HG02763 (cell line): Measurements from ENCODE around the gene SCIMP.
"Not testable (repeated sequence)": the region's sequence is repeated elsewhere in the genome, so short reads cannot be mapped to it uniquely, and the experiment has no call there.

Experiments used
- ATAC-seq: cut with Tn5 transposase; IDR thresholded peaks from one replicate; pipeline ENCODE4 v1.9.1; 2021; ENCODE audit warnings: mild to moderate bottlenecking, moderate library complexity; ENCODE audit not compliant: unreplicated experiment

SCIMP gene

DNA sequence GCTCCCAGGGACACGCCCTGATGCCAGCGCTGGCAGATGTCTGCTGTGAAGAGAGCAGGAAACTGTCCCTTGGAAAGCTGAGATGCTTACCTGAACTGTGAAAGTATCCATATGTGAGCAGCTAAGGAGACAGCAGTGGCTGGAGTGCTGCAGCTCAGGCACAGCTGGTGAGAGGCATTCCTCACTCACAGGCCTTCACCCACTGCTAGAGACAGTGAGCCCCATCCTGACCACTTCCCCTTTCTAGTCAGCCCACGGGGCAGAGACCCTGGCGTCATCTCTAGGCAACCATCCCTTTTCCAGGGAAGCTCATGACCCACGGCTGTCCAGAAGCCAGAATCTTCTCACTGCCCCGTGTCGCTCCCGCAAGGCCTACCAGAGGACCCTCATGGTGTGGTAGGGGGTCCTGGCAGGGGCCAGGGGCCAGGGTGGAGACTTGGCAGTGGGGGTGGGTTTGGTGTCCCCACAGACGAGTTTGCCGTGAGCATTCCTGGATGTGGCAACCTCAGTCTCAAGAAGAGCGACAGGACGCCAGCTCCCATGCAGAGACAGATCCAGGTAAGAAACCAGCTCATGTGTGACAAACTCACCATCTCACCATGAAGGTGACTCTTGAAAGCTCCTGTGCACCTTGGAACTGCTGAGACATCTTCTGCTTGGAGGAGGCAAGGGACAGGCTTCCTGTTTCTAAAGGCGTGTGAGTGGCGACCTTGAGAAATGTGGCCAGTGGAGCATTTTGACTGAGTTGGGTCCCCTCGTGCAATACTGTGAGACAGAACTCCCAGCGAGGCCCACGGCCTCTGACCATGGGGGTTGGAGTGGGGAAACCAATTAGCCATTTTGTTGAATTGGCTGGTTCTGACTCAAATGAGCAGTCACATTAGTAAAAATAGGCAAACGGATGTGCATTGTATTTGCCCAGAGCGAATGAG, at the start of gene SCIMP:
Gene SCIMP, minus strand, starts transcription at position 216 of the 932 bp plus-strand sequence. Its CDS starts 105 bp downstream, at position 111.
- ATAC-seq = no peak

DNA sequence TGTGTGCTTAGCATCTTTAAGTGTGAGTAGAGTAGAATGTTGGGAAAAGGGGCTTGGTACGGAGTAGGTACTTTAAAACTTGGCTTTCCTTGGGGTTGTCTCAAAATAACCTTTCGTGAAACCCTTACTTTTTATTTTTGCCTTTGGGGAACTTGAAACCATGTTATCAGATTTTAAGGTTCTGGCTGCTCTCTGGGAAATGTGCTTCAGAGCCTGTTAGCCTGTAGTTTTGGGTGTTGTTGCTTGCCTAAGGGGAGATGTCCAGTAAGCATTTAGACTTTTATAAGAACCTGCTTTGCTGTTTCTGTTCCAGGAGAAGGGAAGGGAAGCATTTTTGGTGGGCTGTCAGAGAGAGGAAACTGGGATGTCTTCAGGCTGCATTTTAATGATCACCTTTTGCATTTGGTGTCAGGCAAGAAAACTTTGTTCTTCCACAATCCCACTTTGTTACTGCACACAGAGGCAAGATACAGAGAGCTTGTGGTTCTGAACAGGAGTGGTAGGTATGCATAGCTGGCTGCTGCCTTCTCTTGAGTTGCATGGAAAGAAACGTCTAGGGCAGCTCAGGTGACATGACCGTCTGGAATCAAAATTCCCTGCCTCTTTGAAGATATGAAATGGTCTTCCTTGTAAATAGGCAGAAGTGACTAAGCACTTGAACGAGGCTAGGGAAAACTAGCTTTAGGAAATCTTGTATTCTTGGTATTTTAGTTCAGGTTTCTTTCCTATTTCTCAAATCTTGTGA, 49.1 kb upstream of the SCIMP start:
- no peak for ATAC-seq

DNA sequence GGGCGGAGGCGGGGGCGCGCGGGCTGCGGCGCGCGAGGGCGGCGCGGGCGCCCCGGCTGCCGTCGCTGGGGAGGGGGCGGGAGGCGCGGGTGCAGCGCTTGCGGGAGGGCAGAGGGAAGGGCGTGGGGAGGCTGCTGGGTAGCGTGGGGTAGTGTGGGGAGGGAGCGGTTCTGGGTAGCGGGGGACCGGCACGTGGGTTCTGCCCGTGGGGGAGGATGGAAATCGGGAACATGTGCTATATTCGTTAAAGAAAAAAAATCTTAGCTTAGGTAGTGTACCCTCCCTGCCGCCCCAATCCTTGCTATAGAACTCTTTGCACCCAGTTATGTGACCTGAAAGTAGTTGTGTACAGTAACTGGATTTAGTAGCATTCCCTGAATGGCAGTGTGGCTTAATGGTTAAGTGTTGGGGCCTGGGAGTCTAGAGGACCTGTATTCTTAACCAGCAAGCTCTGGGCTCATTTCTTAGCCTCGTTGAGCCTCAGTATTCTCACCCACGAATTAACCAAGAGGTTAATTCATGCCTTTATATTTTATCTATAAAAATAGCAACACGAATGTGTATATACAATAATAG, 48.1 kb upstream of the SCIMP start:
- peak; percentile 23 for ATAC-seq

DNA sequence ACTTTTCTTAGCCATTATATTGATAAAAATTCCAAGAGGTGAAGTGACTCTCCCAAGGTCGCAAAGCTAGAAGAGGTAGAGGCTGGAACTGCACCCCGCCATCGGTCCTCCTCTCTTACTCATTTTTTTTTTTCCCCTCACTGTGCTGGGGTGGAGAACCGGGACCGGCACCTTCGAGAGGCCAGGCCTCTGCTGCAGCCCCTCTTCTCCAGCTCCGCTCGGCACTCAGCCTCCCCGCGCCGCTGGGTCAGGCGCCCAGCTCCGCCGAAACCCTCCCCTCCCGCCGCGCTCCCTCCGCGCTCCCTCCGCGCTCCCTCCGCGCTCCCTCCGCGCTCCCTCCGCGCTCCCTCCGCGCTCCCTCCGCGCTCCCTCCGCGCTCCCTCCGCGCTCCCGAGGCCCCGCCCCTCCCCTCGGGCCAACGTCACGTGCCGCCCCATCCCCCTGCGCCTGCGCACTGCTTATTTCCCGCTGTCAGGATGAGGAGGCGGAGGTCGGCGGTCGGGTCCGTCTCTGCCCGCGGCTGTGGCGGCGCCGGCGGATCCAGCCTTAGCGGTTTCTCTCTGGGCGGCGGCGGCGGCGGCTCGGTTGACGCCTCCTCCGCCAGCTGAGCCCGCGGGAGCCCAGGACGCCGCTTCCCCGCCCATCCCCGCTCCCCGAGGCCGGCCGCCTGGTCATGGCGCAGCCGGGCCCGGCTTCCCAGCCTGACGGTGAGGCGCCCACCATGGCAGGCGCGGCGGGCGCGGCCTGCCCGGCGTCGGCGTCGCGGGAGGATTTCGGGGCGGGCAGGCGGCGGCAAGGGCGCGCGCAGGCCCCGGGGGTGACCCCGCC, 47.4 kb upstream of the SCIMP start, which contains the start of gene RABEP1:
Gene RABEP1, plus strand, starts transcription at position 471 of the 828 bp plus-strand sequence. Its CDS starts 203 bp downstream, at position 674.
- peak; percentile 84 for ATAC-seq

DNA sequence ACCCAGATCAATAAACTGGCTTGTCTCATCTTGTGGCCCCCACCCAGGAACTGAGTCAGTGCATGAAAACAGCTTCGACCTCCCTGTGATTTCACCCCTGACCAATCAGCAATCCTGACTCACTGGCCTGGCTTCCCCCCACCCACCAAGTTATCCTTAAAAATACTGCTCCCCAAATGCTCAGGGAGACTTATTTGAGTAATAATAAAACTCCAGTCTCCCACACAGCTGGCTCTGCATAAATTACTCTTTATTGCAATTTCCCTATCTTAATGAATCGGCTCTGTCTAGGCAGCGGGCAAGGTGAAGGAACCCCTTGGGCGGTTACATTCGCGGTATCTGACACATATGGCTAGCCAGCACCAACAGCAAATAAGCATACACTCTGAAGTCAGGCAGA, 37.7 kb upstream of the SCIMP start:
- no peak for ATAC-seq

DNA sequence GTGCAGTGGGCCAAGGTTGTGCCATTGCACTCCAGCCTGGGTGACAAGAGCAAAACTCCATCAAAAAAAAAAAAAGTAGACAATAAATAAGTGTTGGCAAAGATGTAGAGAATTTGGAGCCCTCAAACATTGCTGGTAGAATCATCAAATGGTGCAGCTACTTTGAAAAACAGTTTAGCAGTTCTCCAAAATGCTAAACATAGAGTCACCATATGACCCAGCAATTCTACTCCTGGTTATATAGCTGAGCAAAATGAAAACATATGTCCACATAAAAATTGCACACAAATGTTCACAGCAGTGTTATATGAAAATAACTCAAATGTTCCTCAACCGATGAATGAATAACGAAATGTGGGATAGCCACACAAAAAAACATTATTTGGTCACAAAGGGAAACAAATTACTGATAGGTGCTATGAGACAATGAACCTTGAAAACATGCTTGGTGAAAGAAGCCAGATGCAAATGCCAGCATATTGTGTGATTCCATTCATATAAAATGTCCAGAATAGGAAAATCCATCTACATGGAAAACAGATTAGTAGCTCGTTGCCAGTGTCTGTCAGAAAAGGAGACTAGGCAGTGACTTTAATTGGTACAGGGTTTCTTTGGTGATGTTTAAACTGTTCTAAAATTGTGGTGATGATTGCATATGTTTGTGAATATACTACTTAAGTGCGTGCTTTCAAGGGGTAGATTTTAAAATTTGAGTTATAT, 34.7 kb upstream of the SCIMP start:
- ATAC-seq = no peak

DNA sequence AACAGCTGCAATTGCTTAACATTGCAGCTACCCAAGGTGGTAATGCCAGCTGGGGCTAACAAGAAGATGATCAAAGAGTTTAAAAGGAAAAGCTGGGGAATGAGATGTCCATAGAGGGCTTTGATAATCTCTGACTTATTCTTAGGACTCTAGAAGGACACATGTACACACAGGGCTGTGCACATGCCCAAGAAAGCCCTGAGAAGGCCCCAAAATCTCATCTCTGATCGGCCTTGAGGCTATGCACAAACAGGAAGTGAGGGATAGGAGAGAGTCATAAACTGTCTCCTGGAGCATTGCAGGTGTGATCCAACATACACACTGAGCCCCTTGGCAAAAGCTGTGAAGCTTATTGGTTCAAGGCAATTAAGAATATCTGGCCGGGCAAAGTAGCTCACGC, 30.2 kb upstream of the SCIMP start:
- ATAC-seq = no peak

DNA sequence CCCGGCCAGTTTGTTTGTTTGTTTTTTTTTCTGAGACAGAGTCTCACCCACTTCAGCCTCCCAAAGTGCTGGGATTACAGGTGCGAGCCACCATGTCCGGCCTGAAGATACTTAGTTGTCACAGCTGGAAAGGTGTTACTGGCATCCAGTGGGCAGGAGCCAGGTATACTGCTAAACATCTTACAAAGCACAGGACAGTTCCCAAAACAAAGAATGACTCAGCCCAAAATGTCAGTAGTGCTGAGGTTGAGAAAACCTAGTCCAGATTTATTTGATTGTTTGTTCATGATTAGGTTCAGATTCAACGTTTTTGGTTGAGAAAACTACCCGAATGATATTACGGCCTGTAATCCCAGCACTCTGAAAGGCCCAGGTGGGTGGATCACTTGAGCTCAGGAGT, 28.8 kb upstream of the SCIMP start:
- ATAC-seq = no peak

DNA sequence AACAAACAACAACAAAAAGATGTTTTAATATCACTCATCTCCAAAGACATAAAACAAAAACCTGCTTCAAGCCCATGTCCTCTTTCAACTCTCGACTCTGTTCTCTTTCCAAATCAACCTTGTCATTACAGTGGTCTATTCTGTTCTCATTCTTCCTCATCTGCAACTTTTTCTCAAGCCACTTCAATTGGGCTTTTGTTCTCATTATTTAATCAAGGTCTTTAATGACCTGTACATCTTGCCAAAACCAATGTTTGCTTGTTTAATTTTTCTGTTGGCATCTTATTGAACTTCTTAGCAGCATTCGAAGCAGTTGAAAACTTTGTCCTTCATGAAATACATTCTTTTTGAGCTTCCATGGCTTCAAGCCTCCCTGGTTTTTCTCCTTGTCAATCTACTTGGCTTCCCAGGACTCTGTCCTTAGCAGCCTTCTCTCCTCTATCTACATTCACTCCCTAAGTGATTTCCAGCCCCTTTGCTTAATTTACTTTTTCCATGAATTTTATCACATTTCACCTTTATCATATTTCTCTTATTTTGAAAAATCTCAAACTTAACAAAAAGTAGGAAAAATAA, 27.8 kb upstream of the SCIMP start:
- ATAC-seq = no peak

DNA sequence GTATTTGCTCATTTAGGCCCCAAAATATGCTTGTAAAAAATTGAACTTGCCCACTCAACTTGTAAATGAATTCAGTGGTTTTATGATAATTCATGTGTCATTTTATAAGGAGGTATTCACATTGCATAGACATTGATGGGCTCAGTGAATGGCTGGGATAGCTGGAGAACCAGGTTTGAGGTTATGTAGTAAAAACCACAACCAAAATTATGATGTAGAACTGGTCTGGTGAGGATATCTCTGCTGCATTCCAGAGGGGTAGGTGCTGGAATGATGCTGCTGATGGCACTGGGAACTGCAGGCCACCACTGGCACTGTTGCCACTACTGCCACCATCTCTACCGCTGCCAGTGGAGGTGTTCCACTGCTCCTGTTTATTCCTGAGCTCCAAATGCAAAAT, 25.9 kb upstream of the SCIMP start:
- no peak for ATAC-seq

DNA sequence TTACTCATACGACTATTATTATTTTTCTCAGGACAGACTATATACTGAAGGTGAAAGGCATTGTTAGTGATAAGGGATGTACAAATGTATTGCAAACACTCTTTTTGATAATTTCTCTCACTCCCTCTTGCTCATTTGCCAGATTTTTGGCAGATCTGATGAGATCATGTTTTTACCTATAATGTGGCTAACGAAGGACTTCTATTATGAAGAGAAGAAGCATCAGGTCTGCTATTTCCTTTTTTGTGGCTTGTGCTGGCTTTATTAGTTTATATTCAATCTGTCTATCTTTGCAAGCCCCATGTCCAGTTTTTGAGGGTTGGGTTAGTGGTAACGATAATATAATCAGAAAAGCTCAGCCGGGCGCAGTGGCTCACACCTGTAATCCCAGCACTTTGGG, 22.5 kb upstream of the SCIMP start:
- no peak for ATAC-seq

DNA sequence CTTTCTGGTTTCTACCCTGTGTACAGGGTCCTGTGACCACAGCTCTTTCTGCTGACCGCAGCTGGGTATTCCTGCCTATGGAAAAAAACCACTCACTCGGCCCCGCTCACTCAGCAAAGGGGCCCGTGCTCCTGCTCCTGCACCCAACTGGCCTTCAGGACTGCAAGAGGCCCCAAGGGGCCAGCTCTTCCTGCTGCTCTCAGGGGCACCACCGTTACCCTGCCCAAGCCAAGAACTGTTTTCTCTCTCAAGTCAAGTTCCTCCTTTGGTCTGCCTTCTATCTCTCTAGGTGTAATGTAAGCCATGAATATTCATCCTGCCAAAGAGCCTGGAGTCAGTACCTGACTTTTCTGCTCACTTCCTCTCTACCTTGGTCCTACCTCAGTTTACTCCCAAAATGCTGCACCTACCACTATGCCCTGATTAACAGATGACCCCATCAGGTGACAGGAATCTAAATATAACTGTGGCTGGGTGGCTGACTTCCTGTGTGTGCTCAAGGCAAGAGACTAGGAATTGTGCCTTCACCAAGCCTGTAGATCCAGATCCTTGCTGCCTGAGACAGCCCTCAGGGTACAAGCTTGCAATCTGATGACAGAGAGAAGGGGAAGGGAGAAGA, 20.4 kb upstream of the SCIMP start:
- no peak for ATAC-seq

DNA sequence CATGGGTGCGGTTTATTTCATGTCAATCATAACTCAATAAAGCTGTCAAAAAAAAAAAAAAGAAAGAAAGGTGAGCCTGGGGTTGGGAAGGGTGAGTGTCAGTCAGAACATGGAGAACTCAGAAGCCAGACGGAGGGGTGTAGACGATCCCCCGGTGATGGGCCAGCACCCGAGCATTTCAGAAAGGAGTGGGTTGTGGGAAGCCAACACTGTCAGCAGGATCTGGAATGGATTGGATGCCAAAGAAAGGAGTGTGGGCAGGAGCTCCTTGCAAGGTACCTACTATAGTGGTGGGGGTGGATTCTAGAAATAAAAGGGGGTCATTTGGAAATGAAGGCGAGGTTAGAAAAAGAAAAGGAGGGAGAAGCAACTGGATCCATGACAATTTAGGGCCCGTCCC, 19.8 kb upstream of the SCIMP start:
- ATAC-seq = no peak

DNA sequence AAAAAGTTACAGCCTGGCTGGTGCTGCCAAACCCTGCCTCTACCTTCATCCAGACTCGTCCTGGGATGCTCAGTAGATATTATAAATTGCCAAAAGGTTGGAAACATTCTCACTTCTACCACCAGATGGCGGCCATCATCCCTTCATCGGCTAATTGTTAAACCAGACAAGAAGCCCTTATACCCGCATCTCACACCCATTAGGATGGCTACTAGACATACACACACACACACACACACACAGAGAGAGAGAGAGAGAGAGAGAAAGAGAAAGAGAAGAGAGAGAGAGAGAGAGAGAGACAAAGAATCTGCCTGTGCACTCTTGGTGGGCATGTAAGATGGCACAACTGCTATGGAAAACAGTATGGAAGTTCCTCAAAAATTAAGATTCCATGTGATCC, 15.0 kb upstream of the SCIMP start:
- no peak for ATAC-seq

DNA sequence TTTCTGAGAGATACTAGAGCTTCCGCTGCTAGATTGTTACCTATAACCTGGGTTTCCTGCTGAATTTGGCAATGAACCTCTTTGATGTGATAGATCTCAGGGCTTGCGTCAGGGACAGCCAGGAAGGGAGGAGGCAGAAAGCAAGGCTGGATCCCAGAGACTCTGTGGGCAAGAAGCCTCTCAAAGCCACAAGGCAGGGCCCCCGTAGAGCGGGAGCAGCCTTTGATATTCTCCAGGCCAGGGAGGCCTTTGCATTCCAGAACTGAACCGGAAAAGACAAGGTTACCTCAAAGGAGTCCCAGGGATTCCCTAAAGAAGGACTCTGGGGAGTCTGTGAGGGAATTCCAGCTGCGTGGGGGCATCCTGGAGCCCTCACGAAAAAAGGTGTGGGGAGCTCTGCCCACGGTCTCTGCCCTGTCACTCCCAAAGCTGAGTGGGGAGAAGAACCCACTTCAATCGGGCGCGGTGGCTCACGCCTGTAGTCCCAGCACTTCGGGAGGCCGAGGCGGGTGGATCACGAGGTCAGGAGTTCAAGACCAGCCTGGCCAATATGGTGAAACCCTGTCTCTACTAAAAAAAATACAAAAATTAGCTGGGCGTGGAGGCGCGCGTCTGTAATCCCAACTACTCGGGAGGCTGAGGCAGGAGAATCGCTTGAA, 14.3 kb upstream of the SCIMP start:
- ATAC-seq = no peak

DNA sequence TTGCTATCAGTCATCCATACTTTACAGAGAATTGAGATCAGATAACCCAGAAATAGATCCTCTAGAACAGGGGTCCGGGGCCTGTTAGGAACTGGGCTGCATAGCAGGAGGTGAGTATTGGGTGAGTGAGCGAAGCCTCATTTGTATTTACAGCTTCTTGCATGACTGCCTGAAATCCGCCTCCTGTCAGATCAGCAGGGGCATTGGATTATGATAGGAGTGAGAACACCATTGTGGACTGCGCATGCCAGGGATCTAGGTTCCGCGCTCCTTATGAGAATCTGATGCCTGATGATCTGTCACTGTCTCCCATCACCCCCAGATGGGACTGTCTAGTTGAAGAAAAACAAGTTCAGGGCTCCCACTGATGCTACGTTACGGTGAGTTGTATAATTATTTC, 13.0 kb upstream of the SCIMP start:
- no peak for ATAC-seq

DNA sequence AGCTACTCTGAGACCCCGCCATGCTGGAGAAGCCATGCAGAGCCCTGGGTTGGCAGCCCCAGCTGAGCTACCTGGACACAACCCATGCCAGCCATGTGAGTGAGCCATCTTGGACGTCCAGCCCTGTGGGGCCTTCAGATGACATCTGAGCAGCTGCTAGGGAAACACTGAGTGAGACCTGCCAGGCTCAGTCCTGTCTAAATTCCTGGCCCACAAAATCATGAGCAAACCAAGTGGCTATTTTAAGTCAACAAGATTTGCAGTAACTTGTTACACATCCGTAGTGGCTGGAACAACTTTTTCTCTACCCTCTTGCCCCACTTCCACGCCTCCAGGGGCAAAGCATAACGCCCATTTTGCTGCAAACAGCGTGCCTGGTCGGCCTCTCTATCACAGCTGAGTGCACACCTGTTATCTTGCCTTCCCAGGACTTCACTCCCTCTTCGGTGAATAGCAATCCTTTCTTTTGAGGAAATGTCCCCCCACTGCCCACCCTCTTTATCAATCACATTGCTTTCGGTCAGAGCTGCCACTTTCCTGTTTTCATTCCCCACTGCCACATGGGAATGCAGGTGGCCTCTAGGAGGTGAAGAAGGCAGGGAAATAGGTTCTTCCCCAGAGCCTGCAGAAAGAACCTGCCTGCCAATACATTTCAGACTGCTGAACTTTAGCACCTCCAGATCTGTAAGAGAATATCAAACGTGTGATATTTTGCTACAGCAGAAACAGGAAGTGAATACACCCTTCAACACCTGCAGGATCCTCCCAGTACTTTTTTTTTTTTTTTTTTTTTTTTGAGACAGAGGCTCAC, 7.4 kb upstream of the SCIMP start:
- ATAC-seq = peak; percentile 43

DNA sequence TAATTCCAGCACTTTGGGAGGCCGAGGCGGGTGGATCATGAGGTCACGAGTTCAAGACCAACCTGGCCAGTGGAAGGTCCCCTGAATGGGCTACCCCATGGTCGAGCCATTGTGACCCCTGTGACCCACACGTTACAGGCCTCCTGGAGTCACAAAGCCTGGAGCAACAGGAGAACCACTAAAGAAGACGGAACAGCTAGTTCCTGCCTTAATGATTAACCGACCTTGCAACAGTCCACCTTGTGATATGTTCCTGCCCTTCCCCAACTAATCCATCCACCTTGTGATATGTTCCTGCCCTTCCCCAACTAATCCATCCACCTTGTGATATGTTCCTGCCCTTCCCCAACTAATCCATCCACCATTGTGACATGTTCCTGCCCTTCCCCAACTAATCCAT, 5.1 kb upstream of the SCIMP start:
- ATAC-seq = not testable (repeated sequence)
